Measurements from ENCODE around the gene COQ10B. TPM values are rescaled to one million over a fixed set of nuclear protein-coding genes. Genes with fewer than 3 reads are reported as not detected.
A peak's percentile ranks its signal among the peaks of the same experiment; 100 is the strongest.
"Not testable (repeated sequence)": the region's sequence is repeated elsewhere in the genome, so short reads cannot be mapped to it uniquely, and the experiment has no call there.

COQ10B gene
- total and polyA plus RNA-seq, 11 donors = 21.6 to 39.9 (median 33.8) TPM

DNA sequence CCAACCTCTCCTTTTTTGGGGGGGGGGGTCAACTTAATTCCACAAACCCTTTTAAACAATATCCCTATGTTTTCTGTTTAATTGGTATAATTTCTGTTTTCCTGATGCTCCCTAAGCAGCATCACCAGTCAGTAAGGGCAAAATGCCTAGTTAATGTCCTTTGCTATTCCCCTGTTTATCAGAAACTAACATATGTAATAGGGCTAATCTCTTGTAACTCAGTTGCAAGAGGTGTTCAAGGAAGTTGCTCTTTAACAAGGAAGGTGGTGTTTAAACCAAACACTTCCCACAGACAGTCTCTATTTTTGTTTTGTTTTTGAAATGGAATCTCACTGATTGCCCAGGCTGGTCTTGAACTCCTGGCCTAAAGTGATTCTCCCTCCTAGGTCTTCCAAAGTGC, 6.5 kb upstream of the COQ10B start:
- Histone ChIP-seq H3K27ac (no peak overlapping the region), H3K4me1 (peaks cover 0 to 12% (median 0%) of the 10 kb centered on the region in 12 donors), H3K9me3 (no peaks in the 10 kb centered on the region), H3K4me3 (no peak overlapping the region), H3K27me3 (no peaks in the 10 kb centered on the region), H3K36me3 (no peaks in the 10 kb centered on the region)
- intact Hi-C loops (cut with DNase I) = no loop called here
- DNase-seq (no peak), ATAC-seq (no peak)
- TF ChIP-seq, protein P1, sequence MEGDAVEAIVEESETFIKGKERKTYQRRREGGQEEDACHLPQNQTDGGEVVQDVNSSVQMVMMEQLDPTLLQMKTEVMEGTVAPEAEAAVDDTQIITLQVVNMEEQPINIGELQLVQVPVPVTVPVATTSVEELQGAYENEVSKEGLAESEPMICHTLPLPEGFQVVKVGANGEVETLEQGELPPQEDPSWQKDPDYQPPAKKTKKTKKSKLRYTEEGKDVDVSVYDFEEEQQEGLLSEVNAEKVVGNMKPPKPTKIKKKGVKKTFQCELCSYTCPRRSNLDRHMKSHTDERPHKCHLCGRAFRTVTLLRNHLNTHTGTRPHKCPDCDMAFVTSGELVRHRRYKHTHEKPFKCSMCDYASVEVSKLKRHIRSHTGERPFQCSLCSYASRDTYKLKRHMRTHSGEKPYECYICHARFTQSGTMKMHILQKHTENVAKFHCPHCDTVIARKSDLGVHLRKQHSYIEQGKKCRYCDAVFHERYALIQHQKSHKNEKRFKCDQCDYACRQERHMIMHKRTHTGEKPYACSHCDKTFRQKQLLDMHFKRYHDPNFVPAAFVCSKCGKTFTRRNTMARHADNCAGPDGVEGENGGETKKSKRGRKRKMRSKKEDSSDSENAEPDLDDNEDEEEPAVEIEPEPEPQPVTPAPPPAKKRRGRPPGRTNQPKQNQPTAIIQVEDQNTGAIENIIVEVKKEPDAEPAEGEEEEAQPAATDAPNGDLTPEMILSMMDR (IDR thresholded peaks at IDR 0.05) = no peak
- TF ChIP-seq POLR2A (IDR thresholded peaks at IDR 0.05) = no peak

DNA sequence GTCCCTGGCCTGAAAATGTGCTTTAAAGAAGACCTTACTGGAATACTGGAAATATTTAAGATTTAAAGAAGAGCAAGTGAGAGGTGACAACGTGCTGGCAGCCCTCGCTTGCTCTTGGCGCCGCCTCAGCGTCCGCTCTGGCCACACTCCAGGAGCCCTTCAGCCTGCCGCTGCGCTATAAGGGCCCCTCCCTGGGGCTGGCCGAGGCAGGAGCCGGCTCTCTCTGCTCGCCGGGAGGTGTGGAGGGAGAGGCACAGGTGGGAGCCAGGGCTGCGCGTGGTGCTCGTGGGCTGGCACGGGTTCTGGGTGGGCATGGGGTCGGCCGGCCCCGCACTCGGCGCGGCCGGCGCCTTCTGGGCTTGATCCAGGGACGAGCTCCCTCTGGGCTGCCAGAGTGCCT, 2.9 kb upstream of the COQ10B start:
- TF ChIP-seq, protein P1 (IDR thresholded peaks at IDR 0.05) = no peak
- no peak for TF ChIP-seq POLR2A (IDR thresholded peaks at IDR 0.05)
- Histone ChIP-seq H3K27ac (no peak overlapping the region), H3K9me3 (no peaks in the 10 kb centered on the region), H3K36me3 (no peaks in the 10 kb centered on the region), H3K4me1 (peaks cover 0 to 20% (median 17%) of the 10 kb centered on the region in 12 donors), H3K4me3 (no peak overlapping the region), H3K27me3 (no peaks in the 10 kb centered on the region)
- intact Hi-C loops (cut with DNase I) = loop anchor here in 4 of 10 donors (5.0 to 10.0 kb wide), 3 partner anchors 47 to 254 kb away; partner anchors contain the start of genes HSPE1 (in 2 of the 4), HSPD1 (in 1 of the 4) and MARS2 (in 1 of the 4)
- WGBS, 4 donors = 86 to 87% (median 86%) methylated on average over 16 to 25 of the region's 25 CpGs
- DNase-seq (peak in 2 of 5 donors; percentile 32 to 65), ATAC-seq (no peak)

DNA sequence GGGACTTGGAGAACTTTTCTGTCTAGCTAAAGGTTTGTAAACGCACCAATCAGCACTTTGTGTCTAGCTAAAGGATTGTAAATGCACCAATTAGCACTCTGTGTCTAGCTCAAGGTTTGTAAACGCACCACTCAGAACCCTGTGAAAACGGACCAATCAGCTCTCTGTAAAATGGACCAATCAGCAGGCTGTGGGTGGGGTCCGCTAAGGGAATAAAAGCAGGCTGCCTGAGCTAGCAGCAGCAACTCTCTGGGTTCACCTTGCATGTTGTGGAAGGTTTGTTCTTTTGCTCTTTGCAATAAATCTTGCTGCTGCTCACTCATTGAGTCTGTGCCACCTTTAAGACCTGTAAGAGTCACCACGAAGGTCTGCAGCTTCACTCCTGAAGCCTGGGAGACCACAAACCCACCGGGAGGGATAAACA, 2.4 kb upstream of the COQ10B start:
- intact Hi-C loops (cut with DNase I) = loop anchor here in 4 of 10 donors (5.0 to 10.0 kb wide), 3 partner anchors 46 to 254 kb away; partner anchors contain the start of genes HSPE1 (in 2 of the 4), HSPD1 (in 1 of the 4) and MARS2 (in 1 of the 4)
- WGBS, 4 donors = 83 to 86% (median 84%) methylated on average over 6 of the region's 6 CpGs
- not testable (repeated sequence) for H3K27ac ChIP-seq, H3K9me3 ChIP-seq, H3K4me3 ChIP-seq, ATAC-seq, H3K27me3 ChIP-seq, DNase-seq, H3K36me3 ChIP-seq
- peaks cover 0 to 23% (median 18%) of the 10 kb centered on the region in 12 donors for H3K4me1 ChIP-seq

DNA sequence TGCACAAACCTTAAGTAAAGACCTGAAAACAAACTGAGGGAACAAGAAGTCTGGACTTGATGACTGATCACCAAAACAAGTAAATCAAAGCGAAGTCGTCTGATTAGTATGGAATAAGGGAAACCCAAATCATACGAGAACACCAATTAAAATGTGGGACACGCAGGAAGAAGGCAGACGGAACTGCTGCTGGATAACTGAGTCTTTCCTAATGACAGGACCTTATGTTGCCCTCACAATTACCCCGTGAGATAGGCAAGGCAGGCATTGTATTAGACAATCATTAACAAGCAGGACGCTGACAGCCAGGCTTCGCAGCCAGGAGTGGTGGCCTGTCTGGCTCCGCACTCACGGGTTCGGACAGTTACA, 614 bp upstream of the COQ10B start:
- DNase-seq = no peak
- TF ChIP-seq, protein P1 (IDR thresholded peaks at IDR 0.05) = no peak
- no peak for TF ChIP-seq POLR2A (IDR thresholded peaks at IDR 0.05)
- intact Hi-C loops (cut with DNase I) = loop anchor here in 9 of 10 donors (1.0 to 10.0 kb wide), 9 partner anchors 16 to 252 kb away; partner anchors contain the start of genes SF3B1 (in 7 of the 9), HSPE1 (in 5 of the 9), HSPD1 (in 2 of the 9) and MARS2 (in 1 of the 9)
- H3K9me3 ChIP-seq = no peaks in the 10 kb centered on the region
- H3K27me3 ChIP-seq = no peaks in the 10 kb centered on the region
- 2 to 4% (median 2%) methylated on average over 7 to 11 of the region's 11 CpGs for WGBS, 4 donors
- H3K36me3 ChIP-seq = no peaks in the 10 kb centered on the region
- no peak for ATAC-seq
- H3K27ac ChIP-seq = peak overlapping the region; percentile 60 to 100 (median 98)
- H3K4me3 ChIP-seq = peak overlapping the region; percentile 22 to 98 (median 78)
- peaks cover 0 to 39% (median 18%) of the 10 kb centered on the region in 12 donors for H3K4me1 ChIP-seq
